ENCODE data around the gene IL18RAP.

Gene IL18RAP

DNA sequence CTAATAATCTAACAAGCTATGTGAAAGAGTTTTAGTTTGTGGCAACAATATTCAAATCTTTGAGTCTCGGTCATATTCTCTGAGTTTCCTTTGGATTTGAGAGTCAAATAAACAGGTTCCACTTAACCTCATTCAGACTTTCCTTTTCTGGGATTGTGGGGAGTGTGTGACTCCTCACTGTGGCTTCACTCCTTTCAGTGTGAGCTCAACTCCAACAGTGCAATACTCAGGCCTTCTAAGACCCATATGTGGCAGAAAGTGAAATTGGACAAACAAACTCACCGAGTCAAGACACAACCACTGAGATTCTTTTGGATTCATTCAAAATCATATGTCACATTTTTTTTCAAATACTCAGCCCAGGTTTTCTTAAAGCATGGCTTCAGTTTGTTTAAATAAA is 75.5 kb downstream of the IL18RAP start:
- TF ChIP-seq JUND (IDR thresholded peaks at IDR 0.05; ENCODE audit: low read depth) = no peak
- in situ Hi-C loops (cut with HindIII; ENCODE audit: low pct_unique_long_range_greater_than_20kb, low sequenced_read_pairs) = no loop called here
- DNase-seq (ENCODE audit: low read depth in 1 of 2, low spot score in 1 of 2) = no peak

DNA sequence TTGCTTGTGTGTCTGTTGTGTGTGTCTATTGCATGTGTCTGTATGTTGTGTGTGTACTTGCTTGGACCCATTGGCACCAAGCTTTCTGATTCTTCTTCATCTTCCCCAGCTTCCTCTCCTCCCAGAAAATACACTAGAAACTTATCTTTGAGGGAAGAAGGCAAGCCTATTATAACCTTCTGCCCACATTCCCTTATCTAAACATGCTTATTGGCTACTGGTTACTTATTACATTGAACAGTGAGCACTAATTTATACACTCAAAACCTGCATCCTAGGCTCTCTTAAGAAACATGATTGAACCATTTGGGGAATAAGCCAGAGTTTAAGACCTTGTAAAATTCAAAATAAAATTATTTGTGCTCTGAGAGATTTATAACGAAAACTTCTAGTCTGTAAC is 76.6 kb downstream of the IL18RAP start:
- no peak for DNase-seq (ENCODE audit: low read depth in 1 of 2, low spot score in 1 of 2)
- in situ Hi-C loops (cut with HindIII; ENCODE audit: low pct_unique_long_range_greater_than_20kb, low sequenced_read_pairs) = no loop called here
- no peak for TF ChIP-seq JUND (IDR thresholded peaks at IDR 0.05; ENCODE audit: low read depth)
